ENCODE results near the gene ASB5.

The ASB5 gene

DNA sequence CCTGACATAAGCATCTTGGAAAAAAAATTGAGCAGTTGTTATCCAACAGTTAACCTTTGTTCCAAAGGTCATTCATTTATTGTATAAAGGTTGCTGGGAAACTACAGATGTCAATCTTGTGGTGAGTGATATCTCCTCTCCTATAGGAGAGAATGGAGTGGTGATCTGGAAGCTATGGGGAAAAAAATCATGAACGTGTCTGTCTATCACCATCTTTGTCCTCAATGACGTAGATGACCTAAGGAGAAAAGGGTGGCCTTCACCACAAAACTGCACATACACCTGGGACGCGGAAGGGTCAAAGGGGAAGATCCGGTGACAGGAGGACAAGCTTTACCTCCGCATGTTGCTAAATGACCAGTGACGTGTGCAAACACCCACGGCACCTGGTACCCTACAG is 27.3 kb downstream of the ASB5 start:
- H3K9me3 ChIP-seq (ENCODE audit: insufficient read depth, low read depth, low read length): no peaks in the 10 kb centered on the region
- no peak overlapping the region for H3K4ac ChIP-seq (ENCODE audit: low read depth, low read length)
- H3K36me3 ChIP-seq (ENCODE audit: control insufficient read depth in 1 of 2, insufficient read depth in 2 of 2, low read length in 2 of 2): no peaks in the 10 kb centered on the region
- no CpG with 5 or more reads among the region's 8 CpGs for WGBS (ENCODE audit: extremely low coverage, insufficient coverage, insufficient read length)
- H2BK5ac ChIP-seq (ENCODE audit: low read depth, low read length, poor library complexity): no peak overlapping the region
- H3K27ac ChIP-seq (ENCODE audit: low read depth, low read length): no peak overlapping the region
- H3K4me2 ChIP-seq (ENCODE audit: low read length): no peak overlapping the region
- no peak for DNase-seq
- H4K91ac ChIP-seq (ENCODE audit: low read depth, low read length): no peak overlapping the region
- no peak overlapping the region for H3K9ac ChIP-seq (ENCODE audit: low read length)
- no peak overlapping the region for H3K18ac ChIP-seq (ENCODE audit: low read length)
- no peaks in the 10 kb centered on the region for H3K79me2 ChIP-seq (ENCODE audit: control insufficient read depth, insufficient read depth, low read length, poor library complexity)
- no peak overlapping the region for H3K14ac ChIP-seq (ENCODE audit: low read length)
- H3K4me3 ChIP-seq (ENCODE audit: low read depth, low read length): no peak overlapping the region
- H2BK120ac ChIP-seq (ENCODE audit: insufficient read depth, low read length, poor library complexity): no peak overlapping the region
- H2AFZ ChIP-seq (ENCODE audit: insufficient read depth, low read length, poor library complexity): no peak overlapping the region
- H4K12ac ChIP-seq (ENCODE audit: low read depth, low read length): no peak overlapping the region
- no peak overlapping the region for H4K8ac ChIP-seq (ENCODE audit: low read depth, low read length)
- no peaks in the 10 kb centered on the region for H3K4me1 ChIP-seq (ENCODE audit: control insufficient read depth in 1 of 2, insufficient read depth in 2 of 2, low read length in 2 of 2)
- no peaks in the 10 kb centered on the region for H3K79me1 ChIP-seq (ENCODE audit: low read length)
- H2BK12ac ChIP-seq (ENCODE audit: low read length): no peak overlapping the region
- H3K23ac ChIP-seq (ENCODE audit: low read length): no peak overlapping the region
- H2AK5ac ChIP-seq (ENCODE audit: low read length): no peak overlapping the region
- no peaks in the 10 kb centered on the region for H3K27me3 ChIP-seq (ENCODE audit: insufficient read depth, low read length)

GRCh38 chr4:176238826-176239225 is 30.2 kb downstream of the ASB5 start:
- Histone ChIP-seq H3K27me3 (ENCODE audit: insufficient read depth, low read length) (no peaks in the 10 kb centered on the region), H3K18ac (ENCODE audit: low read length) (no peak overlapping the region), H2AFZ (ENCODE audit: insufficient read depth, low read length, poor library complexity) (no peak overlapping the region), H3K9me3 (ENCODE audit: insufficient read depth, low read depth, low read length) (no peaks in the 10 kb centered on the region), H3K4me1 (ENCODE audit: control insufficient read depth in 1 of 2, insufficient read depth in 2 of 2, low read length in 2 of 2) (no peaks in the 10 kb centered on the region), H3K4ac (ENCODE audit: low read depth, low read length) (no peak overlapping the region), H3K4me2 (ENCODE audit: low read length) (no peak overlapping the region), H3K36me3 (ENCODE audit: control insufficient read depth in 1 of 2, insufficient read depth in 2 of 2, low read length in 2 of 2) (no peaks in the 10 kb centered on the region), H2AK5ac (ENCODE audit: low read length) (no peak overlapping the region), H2BK5ac (ENCODE audit: low read depth, low read length, poor library complexity) (no peak overlapping the region), H3K9ac (ENCODE audit: low read length) (no peak overlapping the region), H3K79me2 (ENCODE audit: control insufficient read depth, insufficient read depth, low read length, poor library complexity) (no peaks in the 10 kb centered on the region), H3K4me3 (ENCODE audit: low read depth, low read length) (no peak overlapping the region), H4K8ac (ENCODE audit: low read depth, low read length) (no peak overlapping the region), H3K23ac (ENCODE audit: low read length) (no peak overlapping the region), H3K79me1 (ENCODE audit: low read length) (no peaks in the 10 kb centered on the region), H3K14ac (ENCODE audit: low read length) (no peak overlapping the region), H2BK12ac (ENCODE audit: low read length) (no peak overlapping the region), H4K91ac (ENCODE audit: low read depth, low read length) (no peak overlapping the region), H4K12ac (ENCODE audit: low read depth, low read length) (no peak overlapping the region), H2BK120ac (ENCODE audit: insufficient read depth, low read length, poor library complexity) (no peak overlapping the region), H3K27ac (ENCODE audit: low read depth, low read length) (no peak overlapping the region)
- peak in 1 of 2 donors; percentile 5 for DNase-seq
- WGBS (ENCODE audit: extremely low coverage, insufficient coverage, insufficient read length): no CpG with 5 or more reads among the region's 4 CpGs

DNA sequence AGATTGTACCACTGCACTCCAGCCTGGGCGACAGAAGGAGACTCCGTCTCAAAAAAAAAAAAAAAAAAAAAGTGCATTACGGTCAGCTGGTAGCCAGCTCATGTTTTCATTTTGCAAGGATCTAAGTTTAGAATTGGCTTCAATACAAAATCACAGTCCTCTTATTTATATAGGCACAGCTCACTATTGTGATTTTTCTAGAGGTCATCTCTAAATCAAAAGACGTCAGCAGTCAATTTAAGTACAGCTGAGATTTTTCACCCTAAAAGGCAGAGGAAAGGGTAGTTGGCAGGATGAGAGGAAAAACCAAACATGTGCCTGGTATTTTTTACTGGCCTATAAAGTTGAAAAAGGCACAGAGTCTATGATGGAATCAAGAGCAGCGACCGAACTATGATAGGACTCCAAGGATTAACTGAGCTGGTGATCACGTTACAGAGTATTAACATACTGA is 30.8 kb downstream of the ASB5 start:
- H3K23ac ChIP-seq (ENCODE audit: low read length): no peak overlapping the region
- no peak overlapping the region for H3K4me2 ChIP-seq (ENCODE audit: low read length)
- no peak overlapping the region for H2BK5ac ChIP-seq (ENCODE audit: low read depth, low read length, poor library complexity)
- no peak for DNase-seq
- no peak overlapping the region for H4K8ac ChIP-seq (ENCODE audit: low read depth, low read length)
- no peaks in the 10 kb centered on the region for H3K79me1 ChIP-seq (ENCODE audit: low read length)
- H2BK120ac ChIP-seq (ENCODE audit: insufficient read depth, low read length, poor library complexity): no peak overlapping the region
- H3K27me3 ChIP-seq (ENCODE audit: insufficient read depth, low read length): no peaks in the 10 kb centered on the region
- H3K4me3 ChIP-seq (ENCODE audit: low read depth, low read length): no peak overlapping the region
- H3K14ac ChIP-seq (ENCODE audit: low read length): no peak overlapping the region
- WGBS (ENCODE audit: extremely low coverage, insufficient coverage, insufficient read length): no CpG with 5 or more reads among the region's 7 CpGs
- H4K12ac ChIP-seq (ENCODE audit: low read depth, low read length): no peak overlapping the region
- no peak overlapping the region for H4K91ac ChIP-seq (ENCODE audit: low read depth, low read length)
- H2AK5ac ChIP-seq (ENCODE audit: low read length): no peak overlapping the region
- no peak overlapping the region for H3K27ac ChIP-seq (ENCODE audit: low read depth, low read length)
- no peak overlapping the region for H3K9ac ChIP-seq (ENCODE audit: low read length)
- no peak overlapping the region for H3K4ac ChIP-seq (ENCODE audit: low read depth, low read length)
- no peak overlapping the region for H2AFZ ChIP-seq (ENCODE audit: insufficient read depth, low read length, poor library complexity)
- H3K18ac ChIP-seq (ENCODE audit: low read length): no peak overlapping the region
- no peaks in the 10 kb centered on the region for H3K9me3 ChIP-seq (ENCODE audit: insufficient read depth, low read depth, low read length)
- H3K4me1 ChIP-seq (ENCODE audit: control insufficient read depth in 1 of 2, insufficient read depth in 2 of 2, low read length in 2 of 2): no peaks in the 10 kb centered on the region
- no peak overlapping the region for H2BK12ac ChIP-seq (ENCODE audit: low read length)
- H3K79me2 ChIP-seq (ENCODE audit: control insufficient read depth, insufficient read depth, low read length, poor library complexity): no peaks in the 10 kb centered on the region
- no peaks in the 10 kb centered on the region for H3K36me3 ChIP-seq (ENCODE audit: control insufficient read depth in 1 of 2, insufficient read depth in 2 of 2, low read length in 2 of 2)

GRCh38 chr4:176236946-176237345 is 32.1 kb downstream of the ASB5 start:
- Histone ChIP-seq H3K27ac (ENCODE audit: low read depth, low read length) (no peak overlapping the region), H3K4me3 (ENCODE audit: low read depth, low read length) (no peak overlapping the region), H2AFZ (ENCODE audit: insufficient read depth, low read length, poor library complexity) (no peak overlapping the region), H2AK5ac (ENCODE audit: low read length) (no peak overlapping the region), H3K27me3 (ENCODE audit: insufficient read depth, low read length) (no peaks in the 10 kb centered on the region), H4K8ac (ENCODE audit: low read depth, low read length) (no peak overlapping the region), H4K91ac (ENCODE audit: low read depth, low read length) (no peak overlapping the region), H3K4me2 (ENCODE audit: low read length) (no peak overlapping the region), H4K12ac (ENCODE audit: low read depth, low read length) (no peak overlapping the region), H3K4ac (ENCODE audit: low read depth, low read length) (no peak overlapping the region), H3K36me3 (ENCODE audit: control insufficient read depth in 1 of 2, insufficient read depth in 2 of 2, low read length in 2 of 2) (no peaks in the 10 kb centered on the region), H2BK12ac (ENCODE audit: low read length) (no peak overlapping the region), H3K18ac (ENCODE audit: low read length) (no peak overlapping the region), H3K79me1 (ENCODE audit: low read length) (no peaks in the 10 kb centered on the region), H3K9ac (ENCODE audit: low read length) (no peak overlapping the region), H2BK120ac (ENCODE audit: insufficient read depth, low read length, poor library complexity) (no peak overlapping the region), H3K9me3 (ENCODE audit: insufficient read depth, low read depth, low read length) (no peaks in the 10 kb centered on the region), H3K4me1 (ENCODE audit: control insufficient read depth in 1 of 2, insufficient read depth in 2 of 2, low read length in 2 of 2) (no peaks in the 10 kb centered on the region), H3K23ac (ENCODE audit: low read length) (no peak overlapping the region), H3K79me2 (ENCODE audit: control insufficient read depth, insufficient read depth, low read length, poor library complexity) (no peaks in the 10 kb centered on the region), H2BK5ac (ENCODE audit: low read depth, low read length, poor library complexity) (no peak overlapping the region), H3K14ac (ENCODE audit: low read length) (no peak overlapping the region)
- no peak for DNase-seq
- no CpG with 5 or more reads among the region's 5 CpGs for WGBS (ENCODE audit: extremely low coverage, insufficient coverage, insufficient read length)

All from trophoblast cell (in vitro differentiated cells and primary cell).